Astrocyte of the spinal cord (primary cell): ENCODE measurements around the gene TRPV3.

Experiments used
- DNase-seq: peaks from one replicate; pipeline ENCODE4 v3.0.0; 2011; ENCODE audit warnings: low read depth, low spot score
- H3K4me3 ChIP-seq: 2 replicates; pipeline ENCODE4 v1.5.1; 2011; ENCODE audit warnings: low read depth, mild to moderate bottlenecking, low read length, moderate library complexity
- in situ Hi-C: cut with HindIII; loops from 2 replicates; pipeline ENCODE4 v1.10.0; 2017; ENCODE audit warnings: low sequenced_read_pairs
- TF ChIP-seq, protein P1 (sequence below): IDR thresholded peaks from 2 replicates; pipeline ENCODE4 v1.5.1; 2012; ENCODE audit warnings: low read depth, mild to moderate bottlenecking, low read length, inconsistent platforms

TRPV3 gene

DNA sequence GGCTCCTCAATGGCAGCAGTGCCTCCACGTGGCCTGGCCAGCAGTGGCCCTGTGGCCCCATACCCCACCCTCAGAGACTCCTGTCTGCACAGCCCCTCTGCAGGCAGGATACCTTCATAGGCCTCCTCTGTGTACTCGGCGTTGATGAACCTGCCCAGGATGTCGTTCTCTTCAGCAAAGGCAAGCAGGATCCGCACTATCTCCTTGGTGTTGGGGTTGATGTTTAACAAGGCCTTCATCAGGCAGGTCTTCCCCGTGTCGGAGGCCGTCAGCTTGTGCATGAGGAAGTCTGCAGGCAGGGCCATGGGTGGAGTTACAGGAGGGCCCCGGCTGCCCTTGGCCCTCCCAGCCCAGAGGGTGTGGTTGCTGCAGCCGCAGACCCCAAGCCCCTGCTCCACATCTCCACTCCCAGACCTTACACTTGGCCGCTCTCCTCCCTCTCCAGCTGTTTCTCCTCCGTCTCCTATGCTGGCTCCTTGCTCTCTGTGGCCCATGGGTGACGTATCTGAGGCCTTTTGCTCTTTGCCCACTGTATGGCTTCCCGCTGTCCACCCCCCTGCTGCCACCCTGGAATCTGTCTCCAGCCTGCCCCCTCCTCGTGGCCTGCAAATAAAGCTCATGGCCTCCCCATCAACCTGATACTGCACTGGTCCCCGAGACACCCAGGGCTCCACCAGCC, 15.1 kb downstream of the TRPV3 start:
- in situ Hi-C loops, result no loop called here
- DNase-seq, result no peak
- no peak overlapping the region for H3K4me3 ChIP-seq
- TF ChIP-seq, protein P1, sequence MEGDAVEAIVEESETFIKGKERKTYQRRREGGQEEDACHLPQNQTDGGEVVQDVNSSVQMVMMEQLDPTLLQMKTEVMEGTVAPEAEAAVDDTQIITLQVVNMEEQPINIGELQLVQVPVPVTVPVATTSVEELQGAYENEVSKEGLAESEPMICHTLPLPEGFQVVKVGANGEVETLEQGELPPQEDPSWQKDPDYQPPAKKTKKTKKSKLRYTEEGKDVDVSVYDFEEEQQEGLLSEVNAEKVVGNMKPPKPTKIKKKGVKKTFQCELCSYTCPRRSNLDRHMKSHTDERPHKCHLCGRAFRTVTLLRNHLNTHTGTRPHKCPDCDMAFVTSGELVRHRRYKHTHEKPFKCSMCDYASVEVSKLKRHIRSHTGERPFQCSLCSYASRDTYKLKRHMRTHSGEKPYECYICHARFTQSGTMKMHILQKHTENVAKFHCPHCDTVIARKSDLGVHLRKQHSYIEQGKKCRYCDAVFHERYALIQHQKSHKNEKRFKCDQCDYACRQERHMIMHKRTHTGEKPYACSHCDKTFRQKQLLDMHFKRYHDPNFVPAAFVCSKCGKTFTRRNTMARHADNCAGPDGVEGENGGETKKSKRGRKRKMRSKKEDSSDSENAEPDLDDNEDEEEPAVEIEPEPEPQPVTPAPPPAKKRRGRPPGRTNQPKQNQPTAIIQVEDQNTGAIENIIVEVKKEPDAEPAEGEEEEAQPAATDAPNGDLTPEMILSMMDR, result no peak

DNA sequence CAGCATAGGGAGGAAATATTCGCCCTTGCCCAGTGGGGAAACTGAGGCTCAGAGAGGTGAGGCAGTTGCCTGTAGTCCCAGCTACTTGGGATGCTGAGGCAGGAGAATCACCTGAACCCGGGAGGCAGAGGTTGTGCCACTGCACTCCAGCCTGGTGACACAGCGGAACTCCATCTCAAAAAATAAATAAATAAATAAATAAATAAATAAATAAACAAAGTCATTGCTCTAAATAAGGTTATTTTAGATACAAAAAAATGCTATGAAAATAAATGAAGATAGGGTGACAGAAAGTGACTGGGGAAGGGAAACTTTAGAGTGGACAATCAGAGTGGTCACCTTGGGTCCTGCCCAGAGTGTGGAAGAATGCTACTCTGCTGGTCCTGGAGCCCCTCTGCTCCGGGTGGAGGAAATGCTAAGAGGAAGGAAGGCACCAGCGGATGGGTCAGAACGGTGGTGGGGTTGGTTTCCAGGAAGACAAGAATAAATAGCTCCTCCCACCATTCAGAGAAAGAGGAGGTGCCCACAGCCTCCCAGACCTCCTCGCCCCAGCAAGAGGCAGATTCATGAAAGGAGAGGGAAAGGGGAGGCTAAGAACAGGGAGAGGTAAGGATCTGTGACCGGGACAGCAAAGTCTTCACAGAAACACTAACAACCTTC, 17.6 kb downstream of the TRPV3 start:
- no peak for DNase-seq
- in situ Hi-C loops, result no loop called here
- H3K4me3 ChIP-seq, result no peak overlapping the region
- TF ChIP-seq, protein P1, result no peak

DNA sequence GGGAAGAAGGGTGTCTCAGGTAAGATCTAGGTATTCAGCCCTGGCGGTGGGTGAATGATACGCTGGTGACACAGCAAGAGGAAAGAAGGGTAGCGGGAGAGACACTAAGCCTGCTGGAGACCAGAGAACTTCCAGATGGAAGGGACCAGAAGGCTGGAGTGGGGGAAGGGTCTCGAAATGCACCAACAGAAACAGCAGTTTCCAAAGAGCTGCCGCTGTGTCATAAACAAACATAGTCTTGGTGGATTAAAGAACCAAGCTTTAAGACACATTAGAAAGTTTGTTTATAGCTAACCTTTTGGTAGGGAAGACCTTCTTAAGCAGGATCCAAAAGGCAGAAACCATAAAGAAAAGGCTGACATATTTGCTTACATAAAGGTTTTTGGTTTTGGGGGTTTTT, 20.9 kb downstream of the TRPV3 start:
- H3K4me3 ChIP-seq, result no peak overlapping the region
- in situ Hi-C loops, result no loop called here
- TF ChIP-seq, protein P1, result no peak
- DNase-seq, result no peak

DNA sequence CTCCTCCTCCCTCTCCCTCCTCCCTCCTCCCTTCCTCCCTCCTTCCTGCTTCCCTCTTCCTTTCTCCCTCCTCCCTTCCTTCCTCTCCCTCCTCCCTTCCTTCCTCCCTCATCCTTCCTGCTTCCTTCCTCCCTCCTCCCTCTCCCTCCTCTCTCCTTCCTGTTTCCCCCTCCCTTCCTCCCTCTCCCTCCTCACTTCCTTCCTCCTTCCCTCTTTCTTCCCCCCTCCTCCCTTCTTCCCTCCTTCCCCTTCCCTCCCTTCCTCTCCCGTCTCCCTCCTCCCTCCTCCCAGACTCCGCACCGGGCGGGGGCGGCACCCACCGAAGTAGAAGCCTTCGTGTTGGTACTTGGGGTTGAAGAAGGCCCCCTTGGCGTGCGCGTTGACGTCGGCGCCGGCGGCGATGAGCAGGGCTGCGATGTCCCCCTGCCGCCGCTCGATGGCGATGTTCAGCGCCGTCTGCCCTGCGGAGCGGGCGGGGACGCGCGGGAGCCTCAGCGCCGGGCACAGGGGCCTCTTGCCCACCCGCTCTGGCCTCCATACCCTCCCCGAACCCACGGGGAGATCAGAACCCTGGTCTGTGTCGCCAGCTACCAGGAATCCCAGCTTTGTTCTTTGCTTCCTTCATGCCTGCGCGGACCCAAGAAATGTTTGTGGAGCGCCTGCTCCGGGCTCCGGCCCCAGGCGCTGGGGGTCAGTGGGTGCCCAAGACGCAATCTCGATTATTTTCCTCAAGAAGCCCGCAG, 22.2 kb downstream of the TRPV3 start:
- TF ChIP-seq, protein P1, result peak; percentile 71
- H3K4me3 ChIP-seq, result peak overlapping the region; percentile 36
- peak; percentile 72 for DNase-seq
- in situ Hi-C loops, result no loop called here

DNA sequence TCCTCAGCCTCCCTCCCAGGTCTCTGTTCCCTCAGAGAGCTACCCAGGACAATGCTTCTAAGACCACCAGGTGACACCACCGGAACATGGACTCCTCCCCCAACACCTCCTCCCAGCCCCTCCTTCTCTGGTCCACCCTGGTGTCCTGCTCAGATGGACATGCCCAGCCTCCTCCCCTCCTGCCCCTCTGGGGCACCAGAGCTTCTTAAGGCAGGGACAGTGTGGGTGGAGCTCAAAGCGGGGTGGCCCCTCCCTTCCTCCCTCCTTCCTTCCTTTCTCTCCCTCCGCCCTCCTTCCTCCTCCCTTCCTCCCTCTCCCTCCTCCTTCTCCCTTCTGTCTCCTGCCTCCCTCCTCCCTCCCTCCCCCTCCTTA, 22.7 kb downstream of the TRPV3 start:
- no peak overlapping the region for H3K4me3 ChIP-seq
- peak; percentile 6 for DNase-seq
- in situ Hi-C loops, result no loop called here
- TF ChIP-seq, protein P1, result no peak

DNA sequence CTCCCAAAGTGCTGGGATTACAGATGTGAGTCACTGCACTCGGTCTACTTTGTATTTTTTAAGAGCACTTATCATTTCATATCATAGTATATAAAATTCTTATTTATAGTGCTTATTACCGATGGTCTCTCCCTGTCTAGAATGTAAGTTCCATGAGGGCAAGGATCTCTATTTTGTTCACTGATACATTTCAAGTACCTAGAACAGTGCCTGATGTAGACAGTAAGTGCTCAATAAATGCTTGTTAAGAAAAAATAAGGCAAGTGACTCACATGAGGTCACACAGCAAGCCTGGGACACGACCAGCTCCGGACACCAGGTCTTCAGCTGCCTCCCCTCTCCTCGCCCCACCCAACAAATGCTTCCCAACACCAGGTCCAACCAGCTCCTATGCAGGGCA, 23.9 kb downstream of the TRPV3 start:
- no peak for DNase-seq
- in situ Hi-C loops, result no loop called here
- TF ChIP-seq, protein P1, result no peak
- H3K4me3 ChIP-seq, result no peak overlapping the region
